K562 (cell line): ENCODE results near the gene LRP6.

Source experiments
- EZH2 ChIP-seq: IDR thresholded peaks from 2 replicates; pipeline ENCODE4 v1.6.1; 2012; ENCODE audit warnings: low read depth, mild to moderate bottlenecking, inconsistent platforms, low read length, borderline replicate concordance
- SMAD4 ChIP-seq: fragments of 250-450 bp; sonication (Bioruptor Pico); conservative IDR thresholded peaks from 2 replicates; pipeline ENCODE4 v1.8.0; 2021; ENCODE audit warnings: inconsistent platforms, mild to moderate bottlenecking, moderate library complexity
- TF ChIP-seq, protein P1 (sequence below), 3 experiments: IDR thresholded peaks in 2 of 3; conservative IDR thresholded peaks in 1 of 3; 2 replicates each; pipeline ENCODE4 v1.5.1; 2011 to 2012; ENCODE audit warnings: low read length in 3 of 3, mild to moderate bottlenecking in 3 of 3, control low read depth in 2 of 3, improper control_type of control experiment in 1 of 3, inconsistent platforms in 1 of 3, low read depth in 1 of 3, mixed read lengths in 1 of 3, moderate library complexity in 1 of 3; ENCODE audit not compliant: insufficient read depth in 2 of 3

DNA sequence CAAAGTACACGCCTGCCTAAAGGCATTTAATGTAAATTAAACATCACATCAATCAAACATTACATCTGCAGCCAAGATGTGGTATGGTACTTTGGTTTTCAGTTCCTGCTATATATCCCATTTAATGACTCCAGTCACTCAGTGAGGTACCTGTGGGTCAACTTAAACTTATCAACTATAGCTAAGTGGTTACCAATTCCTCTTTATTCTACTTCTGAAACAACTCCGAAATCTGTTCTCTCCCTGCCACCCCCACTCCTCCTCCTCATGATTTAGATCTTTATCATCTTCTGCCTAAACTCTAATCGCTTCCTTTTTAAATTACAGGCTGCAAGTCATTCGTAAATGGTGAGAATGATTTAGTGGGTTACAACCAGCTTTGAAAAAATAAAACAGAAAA is 138.2 kb downstream of the LRP6 start:
- TF ChIP-seq EZH2 (no peak), SMAD4 (CRISPR knock-in tag) (no peak)
- TF ChIP-seq, protein P1, sequence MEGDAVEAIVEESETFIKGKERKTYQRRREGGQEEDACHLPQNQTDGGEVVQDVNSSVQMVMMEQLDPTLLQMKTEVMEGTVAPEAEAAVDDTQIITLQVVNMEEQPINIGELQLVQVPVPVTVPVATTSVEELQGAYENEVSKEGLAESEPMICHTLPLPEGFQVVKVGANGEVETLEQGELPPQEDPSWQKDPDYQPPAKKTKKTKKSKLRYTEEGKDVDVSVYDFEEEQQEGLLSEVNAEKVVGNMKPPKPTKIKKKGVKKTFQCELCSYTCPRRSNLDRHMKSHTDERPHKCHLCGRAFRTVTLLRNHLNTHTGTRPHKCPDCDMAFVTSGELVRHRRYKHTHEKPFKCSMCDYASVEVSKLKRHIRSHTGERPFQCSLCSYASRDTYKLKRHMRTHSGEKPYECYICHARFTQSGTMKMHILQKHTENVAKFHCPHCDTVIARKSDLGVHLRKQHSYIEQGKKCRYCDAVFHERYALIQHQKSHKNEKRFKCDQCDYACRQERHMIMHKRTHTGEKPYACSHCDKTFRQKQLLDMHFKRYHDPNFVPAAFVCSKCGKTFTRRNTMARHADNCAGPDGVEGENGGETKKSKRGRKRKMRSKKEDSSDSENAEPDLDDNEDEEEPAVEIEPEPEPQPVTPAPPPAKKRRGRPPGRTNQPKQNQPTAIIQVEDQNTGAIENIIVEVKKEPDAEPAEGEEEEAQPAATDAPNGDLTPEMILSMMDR (IDR thresholded peaks at IDR 0.05 in 2 of 3, conservative IDR thresholded peaks at IDR 0.05 in 1 of 3; ENCODE audit: insufficient read depth in 2 of 3, low read depth in 1 of 3, low read length in 3 of 3): no peak
